Measurements from ENCODE around the gene GOLGA8S.
"Not testable (repeated sequence)": the region's sequence is repeated elsewhere in the genome, so short reads cannot be mapped to it uniquely, and the experiment has no call there.

Gene GOLGA8S, protein sequence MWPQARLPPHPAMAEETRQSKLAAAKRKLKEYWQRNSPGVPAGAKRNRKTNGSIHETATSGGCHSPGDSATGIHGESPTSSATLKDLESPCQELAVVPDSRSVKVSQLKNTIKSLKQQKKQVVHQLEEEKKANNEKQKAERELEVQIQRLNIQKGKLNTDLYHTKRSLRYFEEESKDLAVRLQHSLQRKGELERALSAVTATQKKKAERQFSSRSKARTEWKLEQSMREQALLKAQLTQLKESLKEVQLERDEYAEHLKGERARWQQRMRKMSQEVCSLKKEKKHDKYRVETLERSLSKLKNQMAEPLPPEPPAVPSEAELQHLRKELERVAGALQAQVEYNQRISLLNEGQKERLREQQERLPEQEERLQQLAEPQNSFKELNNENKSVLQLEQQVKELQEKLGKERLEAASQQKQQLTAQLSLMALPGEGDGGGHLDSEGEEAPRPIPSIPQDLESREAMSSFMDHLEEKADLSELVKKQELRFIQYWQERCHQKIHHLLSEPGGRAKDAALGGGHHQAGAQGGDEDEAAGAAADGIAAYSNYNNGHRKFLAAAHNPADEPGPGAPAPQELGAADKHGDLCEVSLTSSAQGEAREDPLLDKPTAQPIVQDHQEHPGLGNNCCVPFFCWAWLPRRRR

GRCh38 chr15:23354448-23354847 is at the start of gene GOLGA8S:
GOLGA8S (plus strand) TSS chr15:23354748; CDS start chr15:23354810, 62 bp downstream.
- DNase-seq (ENCODE audit: low read depth), result not testable (repeated sequence)

- not testable (repeated sequence) for DNase-seq (ENCODE audit: low read depth)
Measured at GRCh38 chr15:23304805-23305204, 49.7 kb upstream of the GOLGA8S start.

- DNase-seq (ENCODE audit: low read depth), result not testable (repeated sequence)
Measured at GRCh38 chr15:23305921-23306320, 48.6 kb upstream of the GOLGA8S start.

GRCh38 chr15:23311233-23311632 is 43.3 kb upstream of the GOLGA8S start:
- not testable (repeated sequence) for DNase-seq (ENCODE audit: low read depth)

DNA sequence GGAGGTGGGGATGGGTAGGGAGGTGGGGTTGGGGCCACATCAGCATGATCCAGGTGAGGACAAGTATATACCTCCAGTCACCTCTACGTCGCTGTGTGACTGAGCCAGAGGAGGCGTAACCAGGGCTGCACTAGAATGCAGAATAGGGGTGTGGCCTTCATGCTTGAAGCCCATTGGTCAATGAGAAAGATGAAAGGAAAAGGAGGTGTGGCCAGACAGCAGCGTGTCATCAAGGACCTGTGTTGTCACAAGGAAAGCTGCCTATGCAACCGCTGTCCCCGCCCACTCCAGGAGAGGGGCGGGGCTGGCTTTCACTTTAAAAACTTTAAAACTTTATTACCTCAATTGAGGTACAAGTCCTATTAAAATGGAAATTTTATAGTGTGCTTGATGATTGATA is 20.5 kb upstream of the GOLGA8S start, which contains the start of gene GOLGA6L26:
Gene GOLGA6L26 (minus strand): TSS at position 101 of the 400 bp plus-strand sequence. CDS start 61 bp downstream, at position 40.
- DNase-seq (ENCODE audit: low read depth), result not testable (repeated sequence)

DNA sequence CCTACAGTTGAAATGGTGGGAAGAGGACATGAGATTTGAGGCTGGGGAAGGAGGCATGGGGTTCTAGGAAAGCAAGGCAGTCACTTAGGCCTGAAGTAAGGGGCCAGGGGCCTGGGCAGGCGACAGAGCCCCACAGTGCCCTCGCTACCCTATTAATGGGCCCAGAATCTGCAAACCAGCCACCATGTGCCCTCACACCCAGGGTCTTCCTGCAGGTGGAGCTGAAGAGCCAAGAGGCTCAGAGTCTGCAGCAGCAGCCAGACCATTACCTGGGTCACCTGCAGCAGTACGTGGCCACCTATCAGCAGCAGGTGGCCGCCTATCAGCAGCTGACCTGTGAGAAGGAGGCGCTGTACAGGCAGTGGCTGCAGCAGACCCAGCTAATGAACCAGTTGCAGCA is 8.1 kb downstream of the GOLGA8S start:
- DNase-seq (ENCODE audit: low read depth), result not testable (repeated sequence)

DNA sequence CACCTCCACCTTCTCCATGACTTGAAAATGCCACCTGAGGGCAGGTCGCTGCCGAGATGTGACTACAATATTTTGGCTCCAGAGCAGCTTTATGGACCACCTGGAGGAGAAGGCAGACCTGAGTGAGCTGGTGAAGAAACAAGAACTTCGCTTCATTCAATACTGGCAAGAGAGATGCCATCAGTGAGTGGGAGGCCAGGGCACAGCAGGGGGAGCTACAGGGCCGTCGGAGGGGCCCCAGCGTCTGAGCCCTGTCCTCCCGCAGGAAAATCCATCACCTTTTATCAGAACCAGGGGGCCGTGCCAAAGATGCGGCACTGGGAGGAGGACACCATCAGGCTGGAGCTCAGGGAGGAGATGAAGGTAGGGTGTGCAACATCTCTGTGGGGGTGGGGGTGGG is 9.7 kb downstream of the GOLGA8S start:
- DNase-seq (ENCODE audit: low read depth), result not testable (repeated sequence)

DNA sequence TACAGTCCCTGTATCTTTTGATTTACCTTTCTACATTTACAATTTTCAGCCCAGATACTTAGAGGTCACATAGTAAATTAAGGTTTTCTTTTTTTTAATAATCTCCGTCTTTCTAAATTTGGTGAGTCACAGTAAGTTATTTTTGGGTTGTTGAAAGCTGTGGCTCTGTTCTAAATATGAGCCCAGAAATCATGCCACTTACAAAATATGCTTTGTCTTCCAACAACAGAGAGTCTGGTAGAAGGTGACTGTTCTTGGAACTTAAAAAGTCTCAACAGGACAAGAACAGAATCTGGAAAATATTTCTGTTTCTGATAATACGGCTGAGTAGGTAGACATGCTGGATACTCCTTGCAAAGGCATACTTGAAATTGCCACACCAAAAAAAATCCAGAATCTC is 16.0 kb downstream of the GOLGA8S start:
- DNase-seq (ENCODE audit: low read depth), result no peak

DNA sequence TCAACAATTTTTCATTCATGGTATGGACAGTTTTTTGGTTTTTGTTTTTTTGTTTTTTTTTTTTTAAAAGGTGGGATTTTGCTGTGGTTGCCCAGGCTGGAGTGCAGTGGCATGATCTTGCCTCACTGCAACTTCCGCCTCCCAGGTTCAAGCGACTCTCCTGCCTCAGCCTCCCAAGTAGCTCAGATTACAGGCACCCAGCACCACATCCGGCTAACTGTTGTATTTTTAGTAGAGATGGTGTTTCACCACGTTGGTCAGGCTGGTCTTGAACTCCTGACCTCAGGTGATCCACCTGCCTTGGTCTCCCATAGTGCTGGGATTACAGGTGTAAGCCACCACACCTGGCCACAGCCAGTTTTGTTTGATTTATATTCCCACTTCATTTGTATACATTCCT is 16.6 kb downstream of the GOLGA8S start:
- DNase-seq (ENCODE audit: low read depth), result not testable (repeated sequence)

GRCh38 chr15:23371868-23372267 is 17.3 kb downstream of the GOLGA8S start:
- not testable (repeated sequence) for DNase-seq (ENCODE audit: low read depth)

GRCh38 chr15:23372284-23372683 is 17.7 kb downstream of the GOLGA8S start:
- no peak for DNase-seq (ENCODE audit: low read depth)

GRCh38 chr15:23372891-23373600 is 18.5 kb downstream of the GOLGA8S start:
- not testable (repeated sequence) for DNase-seq (ENCODE audit: low read depth)

- not testable (repeated sequence) for DNase-seq (ENCODE audit: low read depth)
Measured at GRCh38 chr15:23374226-23374625, 19.7 kb downstream of the GOLGA8S start.

DNA sequence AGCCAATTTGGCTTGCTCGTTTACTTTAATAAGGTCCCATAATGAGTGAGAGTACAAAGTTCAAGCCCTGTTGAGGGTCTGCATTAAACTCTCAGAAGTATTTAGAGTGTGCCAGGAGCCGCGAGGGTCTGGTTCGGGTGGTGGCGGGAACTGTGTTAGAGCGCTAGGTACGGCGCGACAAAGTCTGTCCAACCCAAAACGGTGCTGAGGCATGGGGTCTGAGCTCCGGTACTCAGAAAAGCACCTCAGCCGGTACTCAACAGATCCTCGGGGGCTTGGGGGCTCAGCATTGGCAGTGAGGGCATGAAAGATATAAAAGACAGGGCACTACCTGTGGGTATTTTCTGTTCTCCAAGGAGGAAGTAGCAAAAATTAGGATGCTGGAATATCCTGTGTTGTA is 24.4 kb downstream of the GOLGA8S start:
- not testable (repeated sequence) for DNase-seq (ENCODE audit: low read depth)

- not testable (repeated sequence) for DNase-seq (ENCODE audit: low read depth)
Measured at GRCh38 chr15:23380700-23381099, 26.2 kb downstream of the GOLGA8S start.

- not testable (repeated sequence) for DNase-seq (ENCODE audit: low read depth)
Measured at GRCh38 chr15:23381192-23381591, 26.6 kb downstream of the GOLGA8S start.

DNA sequence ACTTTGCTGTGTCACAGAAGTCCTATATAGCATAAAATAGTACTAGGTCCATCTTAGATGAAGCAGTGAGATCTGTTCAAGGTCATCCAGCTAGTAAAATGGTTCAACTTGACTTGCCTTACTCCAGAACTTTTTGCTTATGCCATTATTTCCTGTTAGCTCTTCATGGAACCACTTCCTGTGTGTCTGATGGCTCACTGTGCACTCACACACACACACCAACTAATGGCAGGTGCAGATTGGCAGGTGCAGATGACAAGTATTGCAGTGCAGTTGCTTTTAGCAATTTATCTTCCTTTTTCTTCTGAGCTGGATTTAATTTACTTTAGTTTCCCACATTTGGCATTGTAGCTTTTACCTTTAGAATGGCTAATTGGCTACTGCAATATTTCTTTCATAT is 29.8 kb downstream of the GOLGA8S start:
- no peak for DNase-seq (ENCODE audit: low read depth)

- DNase-seq (ENCODE audit: low read depth), result no peak
Measured at GRCh38 chr15:23385886-23386430, 31.4 kb downstream of the GOLGA8S start.

- DNase-seq (ENCODE audit: low read depth), result no peak
Measured at GRCh38 chr15:23387621-23388190, 33.2 kb downstream of the GOLGA8S start.

GRCh38 chr15:23395030-23395692 is 40.6 kb downstream of the GOLGA8S start:
- no peak for DNase-seq (ENCODE audit: low read depth)

DNA sequence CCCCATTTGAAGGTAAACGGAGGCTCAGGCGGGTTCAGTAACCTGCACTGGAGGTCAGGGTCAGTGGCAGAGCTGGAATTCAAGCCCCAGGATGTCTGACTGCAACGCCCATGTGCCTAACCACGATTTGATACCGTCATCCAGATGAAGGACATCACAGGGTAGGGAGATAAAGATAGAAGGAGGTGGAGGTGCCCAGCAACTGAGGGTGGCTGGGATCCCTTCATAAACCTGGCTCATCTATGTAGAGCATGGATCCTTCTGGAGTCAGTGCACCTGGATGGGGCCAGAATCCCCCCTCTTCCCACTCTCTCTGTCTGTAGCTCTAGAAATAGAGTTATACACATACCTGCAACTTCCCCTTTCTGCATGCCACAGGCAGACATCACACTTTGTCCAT is 41.3 kb downstream of the GOLGA8S start:
- no peak for DNase-seq (ENCODE audit: low read depth)
